Measurements from ENCODE around the gene TPCN2. TPM values are rescaled to one million over a fixed set of nuclear protein-coding genes. Genes with fewer than 3 reads are reported as not detected.

The TPCN2 gene
- total RNA-seq, 2 donors from 2014 or later: 8.7 to 13.9 TPM

DNA sequence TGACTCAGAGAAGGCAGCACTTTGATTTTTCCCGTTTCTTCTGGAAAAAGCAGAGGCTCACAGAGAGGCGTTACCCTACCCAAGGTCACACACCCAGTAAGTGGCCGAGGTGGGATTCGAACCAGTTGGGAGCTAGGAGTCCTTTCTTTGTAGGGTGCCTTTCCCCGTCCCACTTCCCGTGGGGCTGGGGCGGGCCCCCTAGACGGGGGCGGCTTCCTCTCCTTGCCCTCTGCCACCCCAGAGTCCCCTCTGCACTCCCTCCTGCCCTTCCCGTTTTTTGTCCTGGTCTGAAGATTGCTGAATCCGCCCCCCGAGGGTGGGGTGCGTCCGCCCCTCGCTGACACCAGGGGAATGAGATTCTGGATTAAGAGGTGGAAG lies 747 bp downstream of the TPCN2 start:
- Mint-ChIP-seq H3K9me3 (no peaks in the 10 kb centered on the region), H3K27ac (peak overlapping the region; percentile 82 to 86), H3K36me3 (no peaks in the 10 kb centered on the region)
- DNase-seq (ENCODE audit: low spot score in 2 of 2) (no peak), ATAC-seq (no peak)

DNA sequence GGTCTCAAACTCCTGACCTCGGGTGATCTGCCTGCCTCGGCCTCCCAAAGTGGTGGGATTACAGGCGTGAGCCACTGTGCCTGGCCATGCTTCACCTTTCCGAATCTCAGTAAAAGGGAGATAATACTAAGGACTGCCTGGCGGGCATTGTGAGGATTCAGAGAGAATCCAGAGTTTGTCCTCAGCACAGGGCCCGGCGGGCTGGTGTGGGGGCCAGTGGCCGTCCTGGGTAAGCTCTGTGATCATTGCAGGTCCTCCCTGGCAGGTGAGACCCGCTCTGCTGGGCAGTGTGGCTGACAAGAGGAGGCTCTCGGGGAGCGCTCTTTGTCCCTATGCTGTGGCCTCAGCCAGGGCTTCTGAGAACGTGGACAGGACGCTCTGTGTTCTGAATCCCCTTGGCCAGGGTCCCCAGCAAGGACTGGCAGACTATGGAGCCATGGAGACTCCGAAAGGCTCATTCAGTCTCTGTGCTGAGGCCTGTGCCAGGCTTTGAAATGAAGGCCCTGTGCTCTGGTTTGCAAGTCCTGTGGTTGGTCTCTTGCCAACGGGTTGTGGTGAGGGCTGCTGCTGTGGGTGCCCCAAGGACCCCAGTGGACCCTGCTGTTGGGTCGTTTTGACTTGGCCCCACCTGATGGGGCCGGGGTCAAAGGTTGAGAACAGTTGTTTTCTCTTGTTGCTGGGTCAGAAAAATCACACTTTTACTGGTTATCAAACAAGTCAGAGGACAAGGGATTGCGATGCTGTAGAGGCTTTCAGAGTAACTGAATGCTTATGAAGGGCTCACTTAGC lies 2.1 kb downstream of the TPCN2 start:
- no peak for DNase-seq (ENCODE audit: low spot score in 2 of 2)
- no peaks in the 10 kb centered on the region for H3K9me3 Mint-ChIP-seq
- no peak for ATAC-seq
- peak overlapping the region; percentile 44 to 86 for H3K27ac Mint-ChIP-seq
- no peaks in the 10 kb centered on the region for H3K36me3 Mint-ChIP-seq

DNA sequence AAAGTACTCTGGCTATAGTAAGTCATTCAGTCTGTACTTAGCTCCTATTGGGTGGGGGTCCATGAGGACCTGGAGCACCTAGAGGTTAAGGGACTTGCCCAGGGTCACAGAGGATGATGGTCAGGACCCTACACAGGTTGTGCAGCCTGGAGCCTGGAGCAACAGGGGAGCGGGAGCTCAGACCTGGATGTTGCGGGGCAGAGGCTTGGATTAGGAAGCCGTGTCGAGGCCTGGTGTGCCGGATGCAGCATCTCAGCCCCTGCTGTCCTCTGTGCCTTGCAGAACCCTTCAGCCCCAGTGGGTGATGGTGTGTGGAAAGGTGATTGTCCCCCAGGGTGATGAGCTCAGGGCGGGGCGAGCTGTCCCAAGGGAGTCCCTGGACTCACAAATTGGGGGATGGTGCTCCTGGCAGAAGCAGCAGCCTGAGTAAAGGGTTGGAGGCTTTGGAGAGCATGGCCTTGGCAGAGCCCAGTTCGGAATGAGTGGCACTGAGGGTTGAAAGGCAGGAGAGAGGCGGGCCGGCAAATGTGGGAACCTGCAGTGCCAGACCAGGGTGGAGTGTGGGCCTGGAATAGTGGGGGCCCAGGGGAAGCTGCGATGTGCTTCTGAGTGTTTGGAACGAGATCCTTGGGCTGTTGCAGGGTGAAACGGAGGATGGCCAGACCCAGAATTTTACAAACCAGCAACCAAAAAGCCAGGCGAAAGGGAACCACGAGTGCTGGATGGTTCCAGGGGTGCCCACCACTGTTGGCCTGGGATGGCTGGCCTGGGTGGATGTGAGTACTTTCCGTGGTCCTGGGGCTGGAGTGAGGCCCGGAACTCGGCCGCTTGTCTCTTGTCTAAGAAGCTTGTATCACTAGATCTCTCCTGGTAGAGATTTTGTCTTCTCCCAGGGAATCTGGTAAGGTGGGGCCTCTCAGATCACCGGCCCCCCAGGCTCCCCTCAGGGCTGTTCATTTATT lies 2.9 kb downstream of the TPCN2 start:
- Mint-ChIP-seq H3K9me3 (no peaks in the 10 kb centered on the region), H3K36me3 (no peaks in the 10 kb centered on the region), H3K27ac (peak overlapping the region in 1 of 2 donors; percentile 14)
- ATAC-seq (no peak), DNase-seq (ENCODE audit: low spot score in 2 of 2) (no peak)

DNA sequence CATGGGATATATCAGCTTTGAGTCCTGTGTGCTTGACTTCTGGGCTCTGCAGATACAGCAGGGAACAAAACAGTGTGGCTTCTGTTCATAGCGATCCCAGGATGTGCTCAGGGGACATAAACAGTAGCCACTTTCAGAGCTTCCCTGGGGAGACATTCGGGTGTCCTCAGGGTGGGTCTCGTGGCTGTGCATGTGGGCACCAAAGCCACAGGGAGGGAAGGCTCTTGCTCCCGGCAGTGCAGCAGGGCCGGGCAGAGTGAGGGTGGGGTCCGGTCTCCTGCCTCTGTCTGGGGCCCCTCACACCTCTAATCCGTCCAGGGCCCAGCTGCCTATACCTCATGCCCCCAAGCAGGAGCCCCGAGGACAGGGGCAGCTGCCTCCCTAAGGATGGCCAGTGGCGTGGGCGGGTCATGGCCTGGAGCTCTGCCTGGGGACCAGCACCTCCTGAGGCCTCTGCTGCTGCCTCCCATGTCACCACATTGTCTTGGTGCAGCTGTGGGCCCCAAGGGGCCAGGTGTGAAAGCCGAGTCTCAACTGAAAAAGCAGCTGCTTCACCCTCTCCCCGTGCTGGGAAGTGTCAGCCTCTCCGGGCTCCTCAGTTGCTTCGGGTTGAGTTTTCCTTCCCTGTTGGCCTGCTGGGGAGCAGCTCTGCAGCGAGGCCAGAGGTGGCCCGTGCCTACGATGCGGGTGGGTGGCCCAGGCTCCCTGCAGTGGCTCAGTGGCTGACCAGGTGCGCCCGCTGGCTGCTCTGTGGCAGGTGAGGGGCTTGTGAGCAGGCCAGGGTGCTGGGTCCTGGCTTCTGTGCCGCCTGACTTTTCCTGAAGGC lies 3.8 kb downstream of the TPCN2 start:
- no peaks in the 10 kb centered on the region for H3K9me3 Mint-ChIP-seq

DNA sequence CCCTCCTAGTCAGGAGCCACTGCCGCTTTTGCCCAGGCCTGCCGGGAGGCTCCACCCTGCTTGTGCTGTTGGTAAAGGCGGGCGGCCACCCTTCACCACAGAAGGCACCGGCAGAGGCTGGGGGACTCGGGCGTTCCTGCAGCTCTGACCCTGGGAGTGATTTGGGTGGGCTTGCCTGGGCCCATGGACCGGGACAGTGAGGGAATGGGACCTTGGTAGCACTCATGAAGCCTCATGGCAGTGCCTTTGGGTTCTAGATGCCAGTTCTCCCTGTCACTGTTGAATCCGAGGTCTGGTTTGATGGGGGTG lies 4.4 kb downstream of the TPCN2 start:
- DNase-seq (ENCODE audit: low spot score in 2 of 2) (no peak), ATAC-seq (no peak)
- H3K9me3 Mint-ChIP-seq: no peaks in the 10 kb centered on the region
- H3K36me3 Mint-ChIP-seq: no peaks in the 10 kb centered on the region
- H3K27ac Mint-ChIP-seq: no peak overlapping the region

More for the DNA sequence above, 3.8 kb downstream of the TPCN2 start:
- no peak for ATAC-seq
- no peak for DNase-seq (ENCODE audit: low spot score in 2 of 2)
- Mint-ChIP-seq H3K36me3 (no peaks in the 10 kb centered on the region), H3K27ac (peak overlapping the region in 1 of 2 donors; percentile 14)

DNA sequence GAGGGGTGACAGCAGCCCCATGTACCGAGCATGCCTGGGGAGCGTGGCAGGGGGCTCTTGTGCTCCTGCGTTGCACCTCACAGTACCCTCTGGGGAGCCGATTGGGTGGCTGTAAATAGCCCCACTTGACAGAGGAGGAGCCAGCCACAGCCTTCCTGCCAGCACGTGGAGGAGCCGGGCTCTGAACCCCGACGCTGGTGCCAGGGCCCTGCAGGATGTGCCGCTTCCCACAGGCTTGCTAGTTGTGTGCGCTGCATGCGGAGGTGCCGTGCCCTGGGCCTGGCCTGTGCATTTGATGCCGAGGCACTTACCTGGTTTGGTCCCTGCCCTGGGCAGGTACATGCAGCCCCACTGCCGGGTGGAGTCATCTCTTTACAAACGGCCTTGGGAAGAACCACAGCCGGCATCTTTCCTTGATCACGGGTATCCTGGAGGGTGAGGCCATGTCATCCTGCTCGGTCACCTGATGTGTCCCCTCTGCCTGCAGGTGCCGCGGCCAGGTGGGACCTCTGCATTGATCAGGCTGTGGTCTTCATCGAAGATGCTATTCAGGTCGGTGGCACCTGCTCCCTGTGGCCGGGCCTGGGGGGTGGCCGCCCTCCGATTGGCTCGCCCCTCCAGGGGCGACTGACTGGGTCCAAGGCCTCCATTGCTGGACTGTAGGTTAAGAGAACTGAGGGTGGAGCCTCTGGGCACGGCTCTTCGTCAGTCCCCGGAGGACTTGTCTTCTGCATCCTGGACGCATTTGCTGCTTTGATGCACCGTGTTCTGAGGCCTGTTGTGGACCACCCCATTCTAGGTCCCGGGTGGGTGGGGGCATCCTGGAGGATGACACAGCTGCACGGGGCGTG lies 5.0 kb downstream of the TPCN2 start:
- H3K27ac Mint-ChIP-seq: no peak overlapping the region
- no peak for ATAC-seq
- H3K9me3 Mint-ChIP-seq: no peaks in the 10 kb centered on the region
- DNase-seq (ENCODE audit: low spot score in 2 of 2): no peak
- no peaks in the 10 kb centered on the region for H3K36me3 Mint-ChIP-seq

DNA sequence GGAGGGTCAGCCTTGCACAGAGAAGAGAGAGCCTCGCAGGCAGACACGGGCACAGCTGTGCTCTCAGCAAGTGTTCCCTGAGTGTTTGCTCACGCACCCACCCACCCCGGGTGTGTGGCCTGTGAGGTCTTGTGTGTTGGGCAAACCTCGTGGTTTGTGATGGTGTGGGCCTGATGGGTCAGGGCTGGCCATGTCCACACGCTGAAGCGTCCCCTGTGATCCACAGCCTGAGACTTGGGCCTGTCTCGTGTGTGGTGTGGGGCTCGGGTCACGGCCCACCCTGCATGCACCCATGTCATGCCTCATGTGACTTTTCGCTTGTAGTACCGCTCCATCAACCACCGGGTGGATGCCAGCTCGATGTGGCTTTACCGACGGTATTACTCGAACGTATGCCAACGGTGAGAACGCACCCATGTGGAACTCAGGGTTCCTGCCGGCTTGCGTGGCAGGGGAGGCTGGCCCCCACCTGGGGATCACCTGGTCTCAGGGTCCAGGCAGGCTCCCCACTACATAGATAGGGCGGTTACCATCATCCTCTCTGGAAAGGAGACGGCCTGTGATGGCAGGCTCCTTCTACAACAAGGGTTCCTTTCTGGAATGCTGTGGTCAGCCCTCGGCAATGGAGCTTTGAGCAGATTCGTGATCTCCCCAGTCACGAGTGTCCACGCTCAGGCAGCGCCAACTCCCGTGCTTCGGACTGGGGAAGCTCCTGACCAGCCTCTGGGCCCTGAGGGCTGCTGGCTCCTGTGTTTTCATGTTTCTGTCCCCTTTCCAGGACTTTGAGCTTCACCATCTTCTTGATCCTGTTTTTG lies 5.9 kb downstream of the TPCN2 start:
- ATAC-seq: no peak
- H3K9me3 Mint-ChIP-seq: no peaks in the 10 kb centered on the region
- no peaks in the 10 kb centered on the region for H3K36me3 Mint-ChIP-seq
- H3K27ac Mint-ChIP-seq: no peak overlapping the region
- no peak for DNase-seq (ENCODE audit: low spot score in 2 of 2)

DNA sequence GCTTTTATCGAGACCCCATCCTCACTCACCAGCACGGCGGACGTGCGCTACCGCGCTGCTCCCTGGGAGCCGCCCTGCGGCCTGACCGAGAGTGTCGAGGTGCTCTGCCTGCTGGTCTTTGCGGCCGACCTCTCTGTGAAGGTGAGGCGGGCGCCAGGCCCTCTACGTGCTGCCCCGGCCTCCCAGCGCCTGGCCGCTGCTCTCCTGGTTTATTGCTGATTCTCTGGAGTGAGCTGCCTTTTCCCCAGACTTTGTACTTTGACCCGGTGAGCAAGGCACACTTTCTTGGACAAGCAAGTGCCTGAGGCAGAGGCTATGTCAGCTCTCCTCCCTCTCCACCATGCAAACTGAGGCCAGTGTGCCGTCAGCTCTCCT lies 6.5 kb downstream of the TPCN2 start:
- H3K27ac Mint-ChIP-seq: no peak overlapping the region

DNA sequence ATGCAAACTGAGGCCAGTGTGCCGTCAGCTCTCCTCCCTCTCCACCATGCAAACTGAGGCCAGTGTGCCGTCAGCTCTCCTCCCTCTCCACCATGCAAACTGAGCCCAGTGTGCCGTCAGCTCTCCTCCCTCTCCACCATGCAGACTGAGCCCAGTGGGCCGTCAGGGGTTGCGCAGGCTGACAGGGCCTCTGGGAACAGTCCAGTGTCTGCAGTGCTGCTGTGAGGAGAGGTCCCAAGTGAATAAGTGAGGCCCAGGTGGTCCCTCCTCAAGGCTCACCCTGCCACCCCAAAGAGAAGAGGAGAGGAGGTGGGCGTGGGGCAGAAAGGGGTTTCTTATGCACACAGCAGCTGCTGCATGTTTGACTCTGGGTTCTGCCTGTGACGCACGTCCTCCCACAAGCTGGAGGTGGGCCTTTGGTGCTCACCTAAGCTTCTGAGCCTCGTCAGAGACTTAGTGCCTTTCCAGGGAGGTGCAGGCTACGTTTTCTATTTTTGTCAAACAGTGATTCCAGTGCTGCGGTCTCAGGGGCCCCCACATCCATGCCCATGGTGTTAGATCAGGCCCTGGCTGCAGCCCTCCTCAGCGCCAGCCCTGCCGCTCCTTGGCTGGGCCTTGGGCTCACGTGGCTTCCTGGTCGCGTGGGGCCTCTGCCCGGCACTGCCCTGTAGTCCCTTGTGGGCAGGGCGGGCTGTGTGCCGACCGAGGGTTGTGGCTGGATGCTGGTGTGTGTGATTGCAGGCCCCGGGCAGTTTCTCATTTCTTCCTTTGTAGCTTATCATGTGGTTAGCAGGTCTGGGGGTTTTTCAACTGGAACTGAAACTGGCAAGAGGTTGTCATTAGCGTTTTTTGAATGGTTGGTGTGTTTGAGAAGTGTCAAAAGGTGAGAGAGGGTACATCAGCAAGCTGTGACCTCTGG lies 7.1 kb downstream of the TPCN2 start:
- Mint-ChIP-seq H3K36me3 (no peaks in the 10 kb centered on the region), H3K9me3 (no peaks in the 10 kb centered on the region), H3K27ac (no peak overlapping the region)
- ATAC-seq: peak; percentile 41 to 55
- DNase-seq (ENCODE audit: low spot score in 2 of 2): no peak

More for the DNA sequence above, 6.5 kb downstream of the TPCN2 start:
- H3K36me3 Mint-ChIP-seq: no peaks in the 10 kb centered on the region
- DNase-seq (ENCODE audit: low spot score in 2 of 2) (no peak), ATAC-seq (no peak)
- no peaks in the 10 kb centered on the region for H3K9me3 Mint-ChIP-seq

DNA sequence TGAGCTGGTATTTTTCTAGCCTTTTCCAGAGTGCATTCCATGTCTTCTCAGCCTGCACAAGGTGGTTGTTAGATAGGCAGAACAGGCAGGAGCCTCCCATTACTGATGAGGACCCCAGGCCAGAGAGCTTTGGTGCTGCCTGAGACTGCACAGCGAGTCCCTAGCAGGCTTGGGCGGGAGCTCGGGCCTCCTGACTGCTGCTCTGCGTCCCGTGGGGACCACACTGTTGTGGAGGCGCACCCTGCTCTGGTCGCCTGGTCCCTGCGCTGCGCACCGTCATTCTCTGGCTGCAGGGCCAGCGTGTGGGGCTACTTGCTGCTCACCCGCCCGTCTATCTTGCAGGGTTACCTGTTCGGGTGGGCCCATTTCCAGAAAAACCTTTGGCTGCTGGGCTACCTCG lies 8.5 kb downstream of the TPCN2 start:
- H3K36me3 Mint-ChIP-seq: no peaks in the 10 kb centered on the region
- ATAC-seq (no peak), DNase-seq (ENCODE audit: low spot score in 2 of 2) (no peak)
- H3K9me3 Mint-ChIP-seq: no peaks in the 10 kb centered on the region
- H3K27ac Mint-ChIP-seq: no peak overlapping the region

DNA sequence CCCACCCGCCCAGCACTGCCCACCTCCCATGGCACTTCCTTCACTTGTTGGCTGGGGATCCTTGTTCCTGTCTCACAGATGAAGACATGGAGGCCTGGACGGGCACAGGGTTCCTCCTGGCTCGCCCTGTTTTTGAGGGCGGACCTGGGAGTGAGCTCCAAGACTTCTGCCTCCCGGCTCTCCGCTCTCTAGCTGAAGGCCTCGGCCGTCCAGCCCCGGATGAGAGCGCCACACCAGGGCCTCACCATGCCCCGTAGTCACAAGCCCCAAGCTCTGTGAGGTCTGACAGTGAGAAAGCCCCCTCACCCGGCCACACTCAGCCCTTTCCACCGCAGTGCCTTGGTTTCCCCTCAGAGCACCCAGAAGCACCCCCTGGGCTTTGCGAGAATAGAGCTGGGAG lies 9.1 kb downstream of the TPCN2 start:
- no peak overlapping the region for H3K27ac Mint-ChIP-seq
- no peaks in the 10 kb centered on the region for H3K9me3 Mint-ChIP-seq
- no peak for ATAC-seq
- no peak for DNase-seq (ENCODE audit: low spot score in 2 of 2)
- no peaks in the 10 kb centered on the region for H3K36me3 Mint-ChIP-seq

DNA sequence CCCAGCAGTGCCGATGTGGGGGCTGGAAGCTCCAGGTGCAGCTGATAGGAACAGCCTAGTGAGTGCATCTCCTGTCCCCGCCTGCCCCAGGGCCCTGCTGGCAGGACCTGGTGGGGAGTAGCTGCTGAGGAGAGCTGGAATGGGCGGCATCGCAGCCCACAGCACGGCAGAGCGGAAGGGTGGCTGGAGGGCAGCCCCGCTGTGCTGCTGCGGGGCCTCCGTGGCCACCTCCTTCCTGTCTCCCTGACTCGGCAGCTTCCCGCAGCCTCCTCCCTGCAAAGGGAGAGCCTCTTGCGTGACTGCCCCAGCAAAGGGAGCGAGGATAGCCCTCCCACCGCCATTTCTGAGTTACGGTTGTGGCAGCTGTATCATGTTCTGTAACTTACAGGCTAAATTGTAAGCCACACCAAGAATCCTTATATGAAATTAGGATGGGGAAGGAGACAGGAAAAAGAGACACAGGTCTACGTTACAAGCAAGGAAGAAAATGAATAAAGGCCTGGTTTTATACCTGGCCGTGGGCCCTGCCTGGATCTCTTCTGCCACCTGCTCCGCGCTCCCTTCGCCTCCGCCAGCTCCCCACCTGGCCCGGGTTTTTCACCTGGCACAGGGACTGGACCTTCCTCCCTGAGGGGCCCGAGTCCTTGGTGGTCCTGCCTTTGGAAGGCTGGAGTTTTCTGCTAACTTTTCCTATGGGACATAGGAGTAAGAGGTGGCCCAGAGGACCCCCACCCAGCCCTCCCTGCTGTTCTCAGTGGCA lies 10.0 kb downstream of the TPCN2 start:
- Mint-ChIP-seq H3K36me3 (no peaks in the 10 kb centered on the region), H3K9me3 (no peaks in the 10 kb centered on the region), H3K27ac (no peak overlapping the region)
- DNase-seq (ENCODE audit: low spot score in 2 of 2): no peak
- no peak for ATAC-seq

DNA sequence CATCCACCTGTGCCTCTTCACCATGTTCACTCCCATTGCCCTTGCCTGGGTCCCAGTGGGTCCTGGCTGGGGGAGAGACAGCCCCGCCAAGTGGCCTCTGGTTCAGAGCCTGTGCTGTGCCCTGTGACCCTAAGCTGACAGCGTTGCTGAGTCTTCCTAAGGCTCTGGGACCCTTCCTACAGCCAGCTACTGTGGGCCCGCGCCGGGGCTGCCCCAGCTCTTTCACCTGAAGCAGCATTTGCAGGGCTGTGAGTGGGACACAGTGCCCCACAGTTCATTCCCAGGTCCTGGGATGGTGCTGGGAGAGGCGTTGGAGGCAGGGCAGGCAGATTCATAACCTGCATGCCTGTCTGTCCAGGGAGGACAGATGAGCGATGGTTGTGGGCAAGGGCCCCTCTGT lies 10.7 kb downstream of the TPCN2 start:
- no peaks in the 10 kb centered on the region for H3K9me3 Mint-ChIP-seq
- DNase-seq (ENCODE audit: low spot score in 2 of 2) (no peak), ATAC-seq (no peak)
- H3K27ac Mint-ChIP-seq: no peak overlapping the region
- no peaks in the 10 kb centered on the region for H3K36me3 Mint-ChIP-seq

DNA sequence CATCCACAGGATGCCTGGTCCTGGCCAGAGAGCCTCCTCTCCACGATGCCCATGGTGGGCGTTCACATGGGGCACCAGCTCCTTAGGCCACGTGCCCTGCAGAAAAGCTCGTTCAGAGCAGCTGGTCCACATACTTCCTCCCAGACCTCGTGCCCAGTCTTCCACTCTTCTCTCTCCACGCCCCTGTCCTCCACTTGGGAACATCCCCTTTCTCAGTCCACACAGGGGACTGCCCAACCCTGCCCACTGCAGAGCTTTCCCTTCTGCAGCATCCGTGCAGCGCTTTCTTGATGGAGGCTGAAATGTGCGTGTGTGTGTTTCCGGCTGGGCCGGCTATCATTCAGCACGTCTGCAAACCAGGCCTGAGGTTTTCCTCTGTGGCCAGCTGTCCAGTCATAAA lies 11.3 kb downstream of the TPCN2 start:
- Mint-ChIP-seq H3K27ac (peak overlapping the region in 1 of 2 donors; percentile 16), H3K9me3 (no peaks in the 10 kb centered on the region), H3K36me3 (no peaks in the 10 kb centered on the region)
- ATAC-seq: no peak
- no peak for DNase-seq (ENCODE audit: low spot score in 2 of 2)
